ENCODE results near the gene TRMT10B.
"Not testable (repeated sequence)": the region's sequence is repeated elsewhere in the genome, so short reads cannot be mapped to it uniquely, and the experiment has no call there.

The TRMT10B gene

GRCh38 chr9:37806271-37806670, 52.7 kb downstream of the TRMT10B start:
- peak; percentile 41 for DNase-seq
- Histone ChIP-seq H3K4me3 (ENCODE audit: low read depth, low read length) (no peak overlapping the region), H3K9me3 (ENCODE audit: severe bottlenecking) (no peaks in the 10 kb centered on the region), H3K27me3 (ENCODE audit: insufficient read depth, low read depth, severe bottlenecking) (no peaks in the 10 kb centered on the region), H3K36me3 (peaks cover 17% of the 10 kb centered on the region), H3K27ac (no peak overlapping the region)
- peak; percentile 8; the same call in 1 of the 2 replicates for TF ChIP-seq CTCF (IDR thresholded peaks at IDR 0.05; ENCODE audit: low read depth, low read length)

- H3K27me3 ChIP-seq (ENCODE audit: insufficient read depth, low read depth, severe bottlenecking); DNase-seq; H3K4me3 ChIP-seq (ENCODE audit: low read depth, low read length); H3K27ac ChIP-seq; H3K9me3 ChIP-seq (ENCODE audit: severe bottlenecking); H3K36me3 ChIP-seq: not testable (repeated sequence)
These were observed 56.1 kb downstream of the TRMT10B start for GRCh38 chr9:37809676-37810075.

GRCh38 chr9:37811906-37812476, 58.4 kb downstream of the TRMT10B start:
- Histone ChIP-seq H3K9me3 (ENCODE audit: severe bottlenecking) (no peaks in the 10 kb centered on the region), H3K36me3 (peaks cover 9% of the 10 kb centered on the region), H3K4me3 (ENCODE audit: low read depth, low read length) (no peak overlapping the region), H3K27me3 (ENCODE audit: insufficient read depth, low read depth, severe bottlenecking) (no peaks in the 10 kb centered on the region), H3K27ac (no peak overlapping the region)
- DNase-seq = no peak
- no peak for TF ChIP-seq CTCF (IDR thresholded peaks at IDR 0.05; ENCODE audit: low read depth, low read length)

- H3K4me3 ChIP-seq (ENCODE audit: low read depth, low read length) = no peak overlapping the region
These were observed 59.3 kb downstream of the TRMT10B start for GRCh38 chr9:37812773-37813379.

GRCh38 chr9:37818849-37819248, 65.2 kb downstream of the TRMT10B start:
- H3K27me3 ChIP-seq (ENCODE audit: insufficient read depth, low read depth, severe bottlenecking) = no peaks in the 10 kb centered on the region
- no peaks in the 10 kb centered on the region for H3K9me3 ChIP-seq (ENCODE audit: severe bottlenecking)
- TF ChIP-seq CTCF (IDR thresholded peaks at IDR 0.05; ENCODE audit: low read depth, low read length) = no peak
- H3K27ac ChIP-seq = no peak overlapping the region
- H3K4me3 ChIP-seq (ENCODE audit: low read depth, low read length) = no peak overlapping the region
- DNase-seq = no peak
- H3K36me3 ChIP-seq = peaks cover 5% of the 10 kb centered on the region

More at GRCh38 chr9:37812773-37813379, 59.3 kb downstream of the TRMT10B start:
- no peak for TF ChIP-seq CTCF (IDR thresholded peaks at IDR 0.05; ENCODE audit: low read depth, low read length)
- Histone ChIP-seq H3K27me3 (ENCODE audit: insufficient read depth, low read depth, severe bottlenecking) (no peaks in the 10 kb centered on the region), H3K36me3 (peaks cover 6% of the 10 kb centered on the region), H3K9me3 (ENCODE audit: severe bottlenecking) (no peaks in the 10 kb centered on the region), H3K27ac (no peak overlapping the region)
- DNase-seq = no peak

- no peak overlapping the region for H3K4me3 ChIP-seq (ENCODE audit: low read depth, low read length)
- H3K9me3 ChIP-seq (ENCODE audit: severe bottlenecking) = no peaks in the 10 kb centered on the region
- TF ChIP-seq CTCF (IDR thresholded peaks at IDR 0.05; ENCODE audit: low read depth, low read length) = no peak
- peaks cover 11% of the 10 kb centered on the region for H3K36me3 ChIP-seq
- H3K27ac ChIP-seq = no peak overlapping the region
- no peaks in the 10 kb centered on the region for H3K27me3 ChIP-seq (ENCODE audit: insufficient read depth, low read depth, severe bottlenecking)
- peak; percentile 35 for DNase-seq
These were observed 66.5 kb downstream of the TRMT10B start for GRCh38 chr9:37820142-37820541.

- peaks cover 31% of the 10 kb centered on the region for H3K36me3 ChIP-seq
- H3K9me3 ChIP-seq (ENCODE audit: severe bottlenecking); DNase-seq; H3K27me3 ChIP-seq (ENCODE audit: insufficient read depth, low read depth, severe bottlenecking); H3K4me3 ChIP-seq (ENCODE audit: low read depth, low read length); H3K27ac ChIP-seq: not testable (repeated sequence)
These were observed 71.6 kb downstream of the TRMT10B start for GRCh38 chr9:37825174-37825573.
